HT-29 (cell line): ENCODE results near the gene LUC7L. TPM values are rescaled to one million over a fixed set of nuclear protein-coding genes. Genes with fewer than 3 reads are reported as not detected.

Experiments
- DNase-seq: peaks from one replicate; pipeline ENCODE4 v3.0.0-alpha.2; 2015; ENCODE audit warnings: low spot score
- small RNA-seq: library from RNA; depleted of rRNA; stranded (forward); fragments of <200 nt; gene quantifications from one replicate; pipeline ENCODE3, GENCODE V24; 2014
- total RNA-seq: library from RNA; depleted of rRNA; stranded (reverse); fragments of >200 nt; shearing (Covaris generic); gene quantifications from 2 replicates; pipeline ENCODE4 v1.2.3, GENCODE V29; 2014; rRNA removed

Gene LUC7L
- total RNA-seq, 1 experiment from 2014 or later = 46.2 TPM

DNA sequence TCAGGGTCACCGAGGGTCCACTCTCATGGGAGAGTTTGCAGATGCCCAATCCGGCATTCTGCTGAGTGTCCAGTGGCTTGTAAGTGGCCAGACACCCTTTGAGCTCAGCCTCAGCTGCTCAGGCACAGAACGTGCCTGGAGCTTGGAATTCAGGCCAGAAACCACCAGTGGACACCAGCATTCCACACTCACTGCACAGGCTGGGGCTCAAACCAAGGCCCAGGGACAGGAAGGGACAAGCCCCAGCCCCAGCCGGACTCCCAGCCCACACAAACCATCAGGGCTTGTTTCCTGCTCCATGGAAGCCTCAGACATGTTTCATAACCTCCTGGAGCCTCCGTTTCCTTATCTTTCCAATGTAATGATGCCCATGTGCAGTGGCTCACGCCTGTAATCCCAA is 85.8 kb downstream of the LUC7L start:
- DNase-seq = no peak

DNA sequence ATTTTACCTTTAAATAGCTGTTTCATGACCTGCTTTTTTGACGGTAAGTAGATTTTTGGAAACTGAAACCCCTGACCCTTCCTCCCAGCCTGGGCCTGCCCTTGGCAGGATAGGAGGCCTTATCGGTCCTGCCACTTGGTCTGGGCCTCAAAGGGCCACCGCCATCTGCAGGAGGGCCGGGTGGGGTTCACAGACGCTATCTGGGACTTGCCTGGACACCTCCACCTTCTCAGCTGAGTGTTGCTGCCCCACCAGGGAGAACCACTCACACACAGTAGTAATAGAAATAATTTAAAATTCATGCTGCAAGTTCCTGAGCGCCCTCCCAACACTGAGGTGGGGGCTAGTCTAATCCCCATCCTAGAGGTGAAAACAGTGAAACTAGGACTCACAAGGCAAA is 86.2 kb downstream of the LUC7L start:
- no peak for DNase-seq

DNA sequence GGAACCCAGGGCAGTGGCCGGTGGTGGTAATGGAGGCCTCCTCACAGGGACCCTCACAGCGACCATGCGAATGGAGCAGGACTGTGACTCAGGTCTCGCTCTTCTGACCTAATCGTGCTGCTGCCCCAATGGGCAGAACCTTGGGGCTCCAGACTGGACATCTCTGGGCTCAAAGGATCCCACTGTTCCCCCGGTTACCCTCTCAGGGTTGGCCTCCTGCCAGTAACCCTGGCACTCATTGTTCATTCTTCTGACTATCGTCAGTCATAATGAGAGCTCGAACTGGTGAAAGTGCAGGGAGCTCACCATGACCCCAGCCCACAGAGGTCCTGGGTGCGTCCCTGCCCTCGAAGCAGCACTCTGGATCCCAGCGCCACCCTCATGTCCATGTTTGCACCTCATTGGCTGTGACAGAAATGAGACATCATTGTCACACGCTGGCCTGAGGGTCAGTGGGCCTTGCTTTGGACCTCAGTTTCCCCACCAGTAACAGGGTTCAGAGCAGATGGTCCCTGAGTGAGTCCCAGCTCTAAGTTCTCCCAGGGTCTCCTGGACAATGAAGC is 86.8 kb downstream of the LUC7L start:
- no peak for DNase-seq

DNA sequence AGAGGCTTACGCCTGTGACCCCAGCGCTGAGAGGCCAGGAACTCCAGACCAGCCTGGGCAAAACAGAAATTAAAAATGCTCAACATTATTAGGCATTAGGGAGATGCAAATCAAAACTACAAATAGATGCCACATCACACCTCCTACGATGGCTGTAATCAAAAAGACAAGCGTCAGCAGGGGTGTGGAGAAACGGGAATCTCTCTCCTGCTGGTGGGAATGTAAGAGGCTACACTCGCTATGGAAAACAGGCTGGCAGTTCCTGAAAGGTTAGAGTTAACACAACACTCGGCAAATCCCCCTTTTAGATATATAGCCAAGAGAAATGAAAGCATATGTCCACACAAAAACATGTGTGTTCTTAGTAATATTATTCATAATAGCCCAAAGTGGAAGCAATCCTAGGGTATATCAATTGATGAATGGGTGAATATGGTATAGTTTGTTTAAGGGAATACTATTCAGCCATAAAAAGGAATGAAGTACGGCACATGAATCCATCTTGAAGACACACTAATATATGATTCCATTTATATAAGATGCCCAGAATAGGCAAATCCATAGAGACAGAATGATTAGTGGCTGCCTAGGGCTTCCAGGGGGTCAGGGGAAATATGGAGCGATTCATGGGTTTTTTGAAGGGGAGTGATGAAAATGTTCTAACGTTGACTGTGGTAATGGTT is 88.9 kb downstream of the LUC7L start:
- no peak for DNase-seq

Small RNA genes within 50 kb of the gene (small RNA-seq; reads per million reads assigned to genes)
- gene RF00019 = not detected

Other genes starting within 250 kb of the LUC7L start
- 19.8 and 26.8 TPM in 2 replicates for gene POLR3K, start 175.8 kb downstream of the LUC7L start, total RNA-seq
- gene SNRNP25, start 175.6 kb downstream of the LUC7L start, total RNA-seq = 64.8 and 67.5 TPM in 2 replicates
- 265 and 291 TPM in 2 replicates for gene RHBDF1, start 156.8 kb downstream of the LUC7L start, total RNA-seq
- 332 and 334 TPM in 2 replicates for gene MPG, start 151.2 kb downstream of the LUC7L start, total RNA-seq
- 15.3 and 19.4 TPM in 2 replicates for gene NPRL3, start 90.8 kb downstream of the LUC7L start, total RNA-seq
- not detected in 2 replicates for gene HBZ, start 76.8 kb downstream of the LUC7L start, total RNA-seq
- gene HBM, start 63.5 kb downstream of the LUC7L start, total RNA-seq = not detected in 2 replicates
- gene HBA2, start 56.6 kb downstream of the LUC7L start, total RNA-seq = not detected in 2 replicates
- not detected in 2 replicates for gene HBA1, start 52.8 kb downstream of the LUC7L start, total RNA-seq
- gene HBQ1, start 49.0 kb downstream of the LUC7L start, total RNA-seq = not detected in 2 replicates
- 36.5 and 44.0 TPM in 2 replicates for gene FAM234A, start 5.4 kb upstream of the LUC7L start, total RNA-seq
- 0.41 and 0.55 TPM in 2 replicates for gene RGS11, start 46.5 kb upstream of the LUC7L start, total RNA-seq
- 33.1 and 52.0 TPM in 2 replicates for gene ARHGDIG, start 51.1 kb upstream of the LUC7L start, total RNA-seq
- gene PDIA2, start 53.7 kb upstream of the LUC7L start, total RNA-seq = 3.0 and 6.3 TPM in 2 replicates
- 77.0 and 88.4 TPM in 2 replicates for gene AXIN1, start 123.3 kb upstream of the LUC7L start, total RNA-seq
- gene MRPL28, start 141.1 kb upstream of the LUC7L start, total RNA-seq = 223 and 226 TPM in 2 replicates
- gene PGAP6, start 152.5 kb upstream of the LUC7L start, total RNA-seq = 150 and 161 TPM in 2 replicates
- 25.3 and 29.0 TPM in 2 replicates for gene NME4, start 167.8 kb upstream of the LUC7L start, total RNA-seq
- gene DECR2, start 172.4 kb upstream of the LUC7L start, total RNA-seq = 25.2 and 29.1 TPM in 2 replicates
- gene RAB11FIP3, start 196.2 kb upstream of the LUC7L start, total RNA-seq = 5.2 and 9.5 TPM in 2 replicates